NCI-H774 (cell line): ENCODE results near the gene RYR1.
"Not testable (repeated sequence)": the region's sequence is repeated elsewhere in the genome, so short reads cannot be mapped to it uniquely, and the experiment has no call there.

Source experiments
- DNase-seq: peaks from one replicate; lab custom pipeline; 2025; lab: John Stamatoyannopoulos, UW

Gene RYR1

GRCh38 chr19:38561658-38562057 is 128.2 kb downstream of the RYR1 start:
- DNase-seq = no peak

- no peak for DNase-seq
These were observed 128.6 kb downstream of the RYR1 start for GRCh38 chr19:38562096-38562495.

DNA sequence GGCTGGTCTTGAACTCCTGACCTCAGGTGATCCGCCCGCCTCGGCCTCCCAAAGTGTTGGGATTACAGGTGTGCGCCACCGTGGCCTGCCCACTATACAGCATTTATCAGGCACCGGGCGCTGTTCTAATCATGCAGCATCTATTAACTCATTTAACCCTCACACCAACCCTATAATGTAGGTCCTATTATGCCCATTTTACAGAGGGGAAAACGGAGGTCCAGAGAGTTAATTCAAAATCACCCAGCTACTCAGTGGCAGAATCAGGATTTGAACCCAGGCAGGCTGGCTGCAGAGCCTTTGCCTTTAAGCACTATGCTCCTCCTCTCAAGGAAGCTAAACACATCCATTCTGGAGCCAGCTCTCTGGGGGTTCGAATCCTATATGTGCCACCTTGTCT is 130.0 kb downstream of the RYR1 start:
- DNase-seq = no peak

- DNase-seq = no peak
These were observed 131.6 kb downstream of the RYR1 start for GRCh38 chr19:38564981-38565690.

- no peak for DNase-seq
These were observed 132.2 kb downstream of the RYR1 start for GRCh38 chr19:38565691-38566105.

DNA sequence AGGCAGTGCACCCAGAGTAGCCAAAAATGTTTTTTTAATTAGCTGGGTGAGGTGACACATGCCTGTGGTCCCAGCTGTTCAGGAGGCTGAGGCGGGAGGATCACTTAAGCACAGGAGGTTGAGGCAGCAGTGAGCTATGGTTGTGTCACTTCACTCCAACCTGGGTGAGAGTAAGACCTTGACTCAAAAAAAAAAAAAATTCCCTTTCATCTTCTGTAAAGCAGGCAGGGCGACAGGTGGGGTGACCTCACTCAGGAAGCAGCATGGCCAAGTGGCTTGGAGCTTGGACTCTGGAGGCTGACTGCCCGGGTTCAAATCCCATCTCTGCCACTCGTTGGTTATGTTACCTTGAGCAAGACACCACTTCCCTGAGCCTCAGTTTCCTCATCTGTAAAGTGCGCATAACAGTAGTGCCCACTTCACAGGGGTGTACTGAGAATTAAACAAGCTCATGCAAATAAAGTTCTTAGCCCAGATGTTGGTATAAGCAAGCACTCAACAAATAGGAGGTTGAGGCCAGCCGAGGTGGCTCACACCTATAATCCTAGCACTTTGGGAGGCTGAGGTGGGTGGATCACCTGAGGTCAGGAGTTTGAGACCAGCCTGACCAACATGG is 136.0 kb downstream of the RYR1 start:
- no peak for DNase-seq

DNA sequence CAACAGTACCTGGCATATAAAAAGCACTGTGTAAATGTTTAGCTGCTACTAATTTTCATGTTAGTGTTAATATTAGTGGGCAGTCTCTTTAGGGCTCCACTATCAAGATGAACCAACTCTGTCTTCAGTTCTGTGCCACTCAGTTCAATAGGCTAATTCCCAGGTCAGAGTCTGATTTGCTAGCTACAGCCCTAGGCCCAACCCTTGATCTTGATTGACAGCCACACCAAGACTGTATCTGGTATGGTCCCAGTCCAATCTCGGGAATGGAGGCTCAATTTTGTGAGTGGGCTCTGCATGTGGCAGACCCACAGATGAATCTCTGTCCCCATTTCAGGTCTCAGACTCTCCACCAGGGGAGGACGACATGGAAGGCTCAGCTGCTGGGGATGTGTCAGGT is 138.2 kb downstream of the RYR1 start:
- no peak for DNase-seq

- DNase-seq = no peak
These were observed 144.3 kb downstream of the RYR1 start for GRCh38 chr19:38577826-38578225.

- DNase-seq = not testable (repeated sequence)
These were observed 145.8 kb downstream of the RYR1 start for GRCh38 chr19:38579304-38579703.

DNA sequence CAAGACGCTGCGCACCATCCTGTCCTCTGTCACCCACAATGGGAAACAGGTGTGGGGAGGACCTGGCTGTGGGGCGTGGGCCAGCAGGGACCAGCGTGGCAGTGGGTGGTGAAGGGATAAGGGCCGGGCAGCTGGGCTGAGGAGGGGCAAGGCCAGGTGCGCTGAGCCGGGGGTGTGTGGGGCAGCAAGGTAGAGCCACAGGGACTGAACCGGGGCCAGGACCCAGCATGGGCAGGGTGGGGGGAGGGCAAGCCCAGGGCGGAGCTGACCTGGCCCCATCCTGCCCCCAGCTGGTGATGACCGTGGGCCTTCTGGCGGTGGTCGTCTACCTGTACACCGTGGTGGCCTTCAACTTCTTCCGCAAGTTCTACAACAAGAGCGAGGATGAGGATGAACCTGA is 146.6 kb downstream of the RYR1 start:
- no peak for DNase-seq

GRCh38 chr19:38583219-38583984 is 149.9 kb downstream of the RYR1 start:
- DNase-seq = no peak

DNA sequence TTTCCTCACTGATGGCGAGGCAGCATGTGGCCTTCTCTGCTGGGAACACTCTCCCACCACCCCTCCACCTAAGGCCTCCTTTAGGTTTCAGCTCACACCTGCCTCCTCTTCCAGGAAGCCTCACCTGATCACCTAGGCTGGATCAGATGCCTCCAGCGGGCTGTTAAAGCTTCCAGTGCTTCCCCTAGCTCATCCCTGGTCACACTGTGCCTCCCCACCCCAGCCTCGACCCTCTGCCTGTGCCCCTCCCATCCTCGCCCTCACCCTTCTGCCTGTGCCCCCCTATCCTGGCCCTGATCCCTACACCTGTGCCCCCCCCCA is 150.5 kb downstream of the RYR1 start:
- no peak for DNase-seq

GRCh38 chr19:38587562-38587961 is 154.1 kb downstream of the RYR1 start:
- DNase-seq = no peak

GRCh38 chr19:38588041-38588440 is 154.6 kb downstream of the RYR1 start:
- no peak for DNase-seq

GRCh38 chr19:38592940-38593339 is 159.4 kb downstream of the RYR1 start:
- DNase-seq = no peak

GRCh38 chr19:38596057-38596981 is 162.8 kb downstream of the RYR1 start:
- peak; percentile 86 for DNase-seq

- DNase-seq = no peak
These were observed 163.6 kb downstream of the RYR1 start for GRCh38 chr19:38597075-38597474.

- DNase-seq = no peak
These were observed 166.2 kb downstream of the RYR1 start for GRCh38 chr19:38599722-38600121.

DNA sequence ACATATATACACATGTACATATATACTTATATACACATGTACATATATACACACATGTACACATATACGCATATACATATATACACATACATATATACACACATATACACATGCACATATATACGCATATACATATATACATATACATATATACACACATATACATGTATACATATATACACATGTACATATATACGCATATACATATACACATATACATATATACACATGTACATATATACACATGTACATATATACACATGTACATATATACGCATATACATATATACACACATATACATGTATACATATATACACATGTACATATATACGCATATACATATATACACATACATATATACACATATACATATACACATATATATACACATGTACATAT is 169.4 kb downstream of the RYR1 start:
- not testable (repeated sequence) for DNase-seq

DNA sequence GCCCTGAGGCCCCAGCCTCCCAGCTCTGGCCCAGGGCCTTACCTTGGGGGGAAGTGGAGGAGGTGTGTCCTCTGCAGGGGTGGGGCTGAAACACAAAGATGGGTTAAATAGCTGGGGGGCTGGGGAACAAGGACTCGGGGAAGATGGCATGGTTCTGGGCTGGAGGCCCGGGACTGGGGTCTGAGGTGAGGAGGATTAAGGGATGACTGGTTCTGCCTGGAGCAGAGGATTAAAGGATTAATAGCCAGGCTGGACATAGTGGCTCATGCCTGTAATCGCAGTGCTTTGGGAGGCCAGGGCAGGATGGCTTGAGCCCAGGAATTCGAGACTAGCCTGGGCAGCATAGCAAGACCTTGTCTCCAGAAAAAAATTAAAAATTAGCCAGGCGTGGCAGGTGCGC is 172.6 kb downstream of the RYR1 start:
- no peak for DNase-seq

GRCh38 chr19:38614289-38614688 is 180.8 kb downstream of the RYR1 start:
- DNase-seq = no peak

GRCh38 chr19:38615007-38615581 is 181.6 kb downstream of the RYR1 start:
- no peak for DNase-seq
